Mammary epithelial cell (primary cell): ENCODE measurements around the gene FBXO10.

ENCODE experiments used
- EZH2 ChIP-seq: IDR thresholded peaks from 2 replicates; pipeline ENCODE4 v1.6.1; 2012; ENCODE audit warnings: low read length, inconsistent platforms, borderline replicate concordance
- TF ChIP-seq, protein P1 (sequence below), 2 donors: IDR thresholded peaks in 1 of 2; conservative IDR thresholded peaks in 1 of 2; 2 replicates each; pipeline ENCODE4 v1.5.1; 2011 to 2012; ENCODE audit warnings: inconsistent platforms in 2 of 2, low read length in 2 of 2, mild to moderate bottlenecking in 2 of 2, control low read depth in 1 of 2, low read depth in 1 of 2; ENCODE audit not compliant: insufficient read depth in 1 of 2; ENCODE audit errors: extremely low read depth in 1 of 2

GRCh38 chr9:37464006-37464405 lies 112.2 kb downstream of the FBXO10 start:
- TF ChIP-seq, protein P1, sequence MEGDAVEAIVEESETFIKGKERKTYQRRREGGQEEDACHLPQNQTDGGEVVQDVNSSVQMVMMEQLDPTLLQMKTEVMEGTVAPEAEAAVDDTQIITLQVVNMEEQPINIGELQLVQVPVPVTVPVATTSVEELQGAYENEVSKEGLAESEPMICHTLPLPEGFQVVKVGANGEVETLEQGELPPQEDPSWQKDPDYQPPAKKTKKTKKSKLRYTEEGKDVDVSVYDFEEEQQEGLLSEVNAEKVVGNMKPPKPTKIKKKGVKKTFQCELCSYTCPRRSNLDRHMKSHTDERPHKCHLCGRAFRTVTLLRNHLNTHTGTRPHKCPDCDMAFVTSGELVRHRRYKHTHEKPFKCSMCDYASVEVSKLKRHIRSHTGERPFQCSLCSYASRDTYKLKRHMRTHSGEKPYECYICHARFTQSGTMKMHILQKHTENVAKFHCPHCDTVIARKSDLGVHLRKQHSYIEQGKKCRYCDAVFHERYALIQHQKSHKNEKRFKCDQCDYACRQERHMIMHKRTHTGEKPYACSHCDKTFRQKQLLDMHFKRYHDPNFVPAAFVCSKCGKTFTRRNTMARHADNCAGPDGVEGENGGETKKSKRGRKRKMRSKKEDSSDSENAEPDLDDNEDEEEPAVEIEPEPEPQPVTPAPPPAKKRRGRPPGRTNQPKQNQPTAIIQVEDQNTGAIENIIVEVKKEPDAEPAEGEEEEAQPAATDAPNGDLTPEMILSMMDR (conservative IDR thresholded peaks at IDR 0.05 in 1 of 2, IDR thresholded peaks at IDR 0.05 in 1 of 2; ENCODE audit: extremely low read depth in 1 of 2, insufficient read depth in 1 of 2, low read depth in 1 of 2, low read length in 2 of 2), result no peak
- TF ChIP-seq EZH2, result no peak
